Neural progenitor cell (in vitro differentiated cells): ENCODE data around the gene TLE4. TPM values are rescaled to one million over a fixed set of nuclear protein-coding genes. Genes with fewer than 3 reads are reported as not detected.
A peak's percentile ranks its signal among the peaks of the same experiment; 100 is the strongest.

Source experiments
- DNase-seq: peaks from one replicate; pipeline ENCODE4 v3.0.0-alpha.2; 2016; ENCODE audit warnings: low spot score
- H2AFZ ChIP-seq: fragments of 200-600 bp; sonication (generic); replicated peaks from 2 replicates; pipeline ENCODE4 v1.6.1; 2016; ENCODE audit warnings: antibody characterized with exemption
- H3F3A ChIP-seq: fragments of 200-600 bp; sonication (generic); 2 replicates; pipeline ENCODE4 v1.6.1; 2016; ENCODE audit warnings: antibody characterized with exemption, low read depth
- H3K27ac ChIP-seq: fragments of 200-600 bp; sonication (generic); 2 replicates; pipeline ENCODE4 v1.5.1; 2016; ENCODE audit warnings: mild to moderate bottlenecking
- H3K27me3 ChIP-seq: fragments of 200-600 bp; sonication (generic); 2 replicates; pipeline ENCODE4 v1.6.1; 2016; ENCODE audit warnings: mild to moderate bottlenecking, moderate library complexity
- H3K36me3 ChIP-seq: fragments of 200-600 bp; sonication (generic); 2 replicates; pipeline ENCODE4 v1.5.1; 2016
- H3K4me1 ChIP-seq: fragments of 200-600 bp; sonication (generic); 2 replicates; pipeline ENCODE4 v1.6.1; 2016; ENCODE audit warnings: mixed run types
- H3K4me2 ChIP-seq: fragments of 200-600 bp; sonication (generic); 2 replicates; pipeline ENCODE4 v1.6.1; 2016
- H3K4me3 ChIP-seq: fragments of 200-600 bp; sonication (generic); 2 replicates; pipeline ENCODE4 v1.5.1; 2016
- H3K79me2 ChIP-seq: fragments of 200-600 bp; sonication (generic); 2 replicates; pipeline ENCODE4 v1.6.1; 2016; ENCODE audit warnings: low read depth
- H3K9ac ChIP-seq: fragments of 200-600 bp; sonication (generic); 2 replicates; pipeline ENCODE4 v1.6.1; 2016
- H3K9me3 ChIP-seq: fragments of 200-600 bp; sonication (generic); 2 replicates; pipeline ENCODE4 v1.5.1; 2016; ENCODE audit warnings: low read depth
- H4K20me1 ChIP-seq: fragments of 200-600 bp; sonication (generic); 2 replicates; pipeline ENCODE4 v1.6.1; 2016; ENCODE audit warnings: low read depth
- H3K27ac Mint-ChIP-seq: 3 replicates; pipeline ENCODE4 v1.8.0; 2021; ENCODE audit warnings: mixed read lengths
- H3K27me3 Mint-ChIP-seq: 2 replicates; pipeline ENCODE4 v1.8.0; 2022; ENCODE audit warnings: low read depth, mild to moderate bottlenecking, inconsistent platforms, moderate library complexity, mixed read lengths; ENCODE audit not compliant: insufficient read depth
- H3K36me3 Mint-ChIP-seq: 3 replicates; pipeline ENCODE4 v1.8.0; 2021; ENCODE audit warnings: mixed read lengths
- H3K4me1 Mint-ChIP-seq: 3 replicates; pipeline ENCODE4 v1.8.0; 2021; ENCODE audit warnings: mixed read lengths
- H3K4me3 Mint-ChIP-seq: 3 replicates; pipeline ENCODE4 v1.8.0; 2021; ENCODE audit warnings: mild to moderate bottlenecking, moderate library complexity, mixed read lengths
- H3K9me3 Mint-ChIP-seq: 3 replicates; pipeline ENCODE4 v1.8.0; 2020; ENCODE audit warnings: mixed read lengths
- EZH2 ChIP-seq: fragments of 200-600 bp; sonication (generic); IDR thresholded peaks from 2 replicates; pipeline ENCODE4 v1.6.1; 2017; ENCODE audit warnings: antibody characterized with exemption, mild to moderate bottlenecking, moderate library complexity
- EZH2phosphoT487 ChIP-seq: fragments of 200-600 bp; sonication (generic); IDR thresholded peaks from 2 replicates; pipeline ENCODE4 v1.6.1; 2017; ENCODE audit warnings: antibody characterized with exemption
- total RNA-seq: library from RNA; depleted of rRNA; stranded (reverse); fragments of >200 nt; gene quantifications from 2 replicates; pipeline ENCODE4 v1.2.3, GENCODE V29; 2015; ENCODE audit warnings: low replicate concordance
- TF ChIP-seq, protein P1 (sequence below): fragments of 200-600 bp; sonication (generic); IDR thresholded peaks from 2 replicates; pipeline ENCODE4 v1.5.1; 2017; ENCODE audit warnings: antibody characterized with exemption, mild to moderate bottlenecking

The TLE4 gene
- total RNA-seq, 1 donor from 2014 or later = 265 TPM

GRCh38 chr9:79630521-79631403, 59.0 kb downstream of the TLE4 start:
- H3K9me3 Mint-ChIP-seq = peaks cover 2% of the 10 kb centered on the region
- no peaks in the 10 kb centered on the region for H3K27me3 Mint-ChIP-seq
- Histone ChIP-seq H2AFZ (no peak overlapping the region), H3K79me2 (peaks cover 100% of the 10 kb centered on the region), H4K20me1 (peaks cover 98% of the 10 kb centered on the region), H3K4me2 (peak overlapping the region; percentile 30), H3K36me3 (peaks cover 14% of the 10 kb centered on the region), H3K9ac (peak overlapping the region; percentile 23), H3K27me3 (no peaks in the 10 kb centered on the region), H3K9me3 (no peaks in the 10 kb centered on the region), H3K4me1 (peaks cover 77% of the 10 kb centered on the region), H3K27ac (peak overlapping the region; percentile 48), H3F3A (no peaks in the 10 kb centered on the region), H3K4me3 (no peak overlapping the region)
- TF ChIP-seq EZH2 (no peak), EZH2phosphoT487 (no peak)
- TF ChIP-seq, protein P1, sequence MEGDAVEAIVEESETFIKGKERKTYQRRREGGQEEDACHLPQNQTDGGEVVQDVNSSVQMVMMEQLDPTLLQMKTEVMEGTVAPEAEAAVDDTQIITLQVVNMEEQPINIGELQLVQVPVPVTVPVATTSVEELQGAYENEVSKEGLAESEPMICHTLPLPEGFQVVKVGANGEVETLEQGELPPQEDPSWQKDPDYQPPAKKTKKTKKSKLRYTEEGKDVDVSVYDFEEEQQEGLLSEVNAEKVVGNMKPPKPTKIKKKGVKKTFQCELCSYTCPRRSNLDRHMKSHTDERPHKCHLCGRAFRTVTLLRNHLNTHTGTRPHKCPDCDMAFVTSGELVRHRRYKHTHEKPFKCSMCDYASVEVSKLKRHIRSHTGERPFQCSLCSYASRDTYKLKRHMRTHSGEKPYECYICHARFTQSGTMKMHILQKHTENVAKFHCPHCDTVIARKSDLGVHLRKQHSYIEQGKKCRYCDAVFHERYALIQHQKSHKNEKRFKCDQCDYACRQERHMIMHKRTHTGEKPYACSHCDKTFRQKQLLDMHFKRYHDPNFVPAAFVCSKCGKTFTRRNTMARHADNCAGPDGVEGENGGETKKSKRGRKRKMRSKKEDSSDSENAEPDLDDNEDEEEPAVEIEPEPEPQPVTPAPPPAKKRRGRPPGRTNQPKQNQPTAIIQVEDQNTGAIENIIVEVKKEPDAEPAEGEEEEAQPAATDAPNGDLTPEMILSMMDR = no peak
- H3K36me3 Mint-ChIP-seq = peaks cover 31% of the 10 kb centered on the region
- peak overlapping the region; percentile 84 for H3K27ac Mint-ChIP-seq
- H3K4me1 Mint-ChIP-seq = peaks cover 70% of the 10 kb centered on the region
- peak overlapping the region; percentile 58 for H3K4me3 Mint-ChIP-seq
- DNase-seq = no peak

DNA sequence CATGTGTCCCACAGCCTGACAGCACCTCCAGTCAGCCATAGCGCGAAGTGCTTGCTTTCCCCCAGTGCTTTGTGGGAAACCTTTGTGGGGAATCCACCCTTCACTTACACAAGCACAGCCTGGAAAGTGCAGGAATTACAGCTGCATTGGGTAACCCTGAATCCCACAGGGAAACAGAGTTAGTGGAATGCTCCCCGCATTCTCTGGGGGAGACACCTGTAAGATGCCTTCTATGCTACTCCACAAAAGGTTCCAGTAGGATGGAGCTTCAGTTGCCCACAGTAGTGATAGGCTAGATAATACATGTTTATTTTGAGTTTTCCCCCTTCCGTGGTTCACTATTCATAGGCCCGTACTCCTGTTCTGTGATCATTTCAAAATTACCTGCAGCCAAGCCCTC, 60.3 kb downstream of the TLE4 start:
- Histone ChIP-seq H3K27ac (peak overlapping the region; percentile 34), H3K79me2 (peaks cover 100% of the 10 kb centered on the region), H3K4me1 (peaks cover 80% of the 10 kb centered on the region), H3K9ac (no peak overlapping the region), H3K36me3 (peaks cover 21% of the 10 kb centered on the region), H3K27me3 (no peaks in the 10 kb centered on the region), H3K9me3 (no peaks in the 10 kb centered on the region), H3K4me2 (peak overlapping the region; percentile 3), H3F3A (no peaks in the 10 kb centered on the region), H2AFZ (no peak overlapping the region), H3K4me3 (no peak overlapping the region), H4K20me1 (peaks cover 98% of the 10 kb centered on the region)
- peaks cover 2% of the 10 kb centered on the region for H3K9me3 Mint-ChIP-seq
- DNase-seq = no peak
- H3K4me1 Mint-ChIP-seq = peaks cover 69% of the 10 kb centered on the region
- H3K36me3 Mint-ChIP-seq = peaks cover 36% of the 10 kb centered on the region
- H3K27ac Mint-ChIP-seq = peak overlapping the region; percentile 80
- no peak overlapping the region for H3K4me3 Mint-ChIP-seq
- no peaks in the 10 kb centered on the region for H3K27me3 Mint-ChIP-seq
- TF ChIP-seq EZH2phosphoT487 (no peak), EZH2 (no peak)
- TF ChIP-seq, protein P1 = no peak

DNA sequence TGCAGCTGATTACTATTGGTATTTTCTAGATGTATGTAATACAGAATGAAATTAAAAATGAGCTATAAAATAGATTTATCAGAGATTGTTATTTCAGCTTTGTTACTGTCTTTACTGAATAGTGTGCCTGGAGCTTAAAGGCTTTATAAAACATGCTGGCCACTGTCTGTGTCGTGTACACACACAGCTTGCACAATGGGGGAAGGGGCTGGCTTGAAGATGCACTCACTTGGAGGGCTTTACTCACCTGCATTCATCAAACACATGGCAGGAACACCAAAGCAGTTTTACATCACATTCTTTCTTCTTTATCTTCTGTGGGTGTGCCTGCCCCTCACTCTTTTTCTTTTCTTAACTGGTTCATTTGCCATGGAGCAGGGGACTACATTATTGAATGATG, 60.9 kb downstream of the TLE4 start:
- H2AFZ ChIP-seq = no peak overlapping the region
- no peaks in the 10 kb centered on the region for H3K27me3 ChIP-seq
- Mint-ChIP-seq H3K36me3 (peaks cover 37% of the 10 kb centered on the region), H3K27ac (no peak overlapping the region), H3K4me3 (no peak overlapping the region), H3K27me3 (peaks cover 2% of the 10 kb centered on the region), H3K9me3 (peaks cover 4% of the 10 kb centered on the region), H3K4me1 (peaks cover 67% of the 10 kb centered on the region)
- H3K4me3 ChIP-seq = no peak overlapping the region
- H3K79me2 ChIP-seq = peaks cover 100% of the 10 kb centered on the region
- no peak for DNase-seq
- peaks cover 73% of the 10 kb centered on the region for H3K4me1 ChIP-seq
- no peak overlapping the region for H3K9ac ChIP-seq
- H3K4me2 ChIP-seq = no peak overlapping the region
- peaks cover 23% of the 10 kb centered on the region for H3K36me3 ChIP-seq
- TF ChIP-seq, protein P1 = no peak
- TF ChIP-seq EZH2 = no peak
- TF ChIP-seq EZH2phosphoT487 = no peak
- peaks cover 100% of the 10 kb centered on the region for H4K20me1 ChIP-seq
- H3K27ac ChIP-seq = peak overlapping the region; percentile 34
- H3F3A ChIP-seq = no peaks in the 10 kb centered on the region
- H3K9me3 ChIP-seq = no peaks in the 10 kb centered on the region
